Right cardiac atrium (tissue), 5 donors: ENCODE measurements around the gene CPN2. TPM values are rescaled to one million over a fixed set of nuclear protein-coding genes. Genes with fewer than 3 reads are reported as not detected.

Experiments used
- ATAC-seq, 2 donors: fragments of 200-7000 bp; cut with Tn5 transposase; one replicate each; pipeline versions ENCODE4 v1.8.0 to v1.9.1; 2020; ENCODE audit warnings: moderate library complexity in 2 of 2, mild to moderate bottlenecking in 1 of 2
- DNase-seq, 3 donors: peaks; one replicate each; pipeline ENCODE4 v3.0.0-alpha.2; 2020
- H3K27ac ChIP-seq: one replicate; pipeline ENCODE4 v1.5.1; 2013; ENCODE audit warnings: mild to moderate bottlenecking, low read length, control low read depth, moderate library complexity
- H3K27me3 ChIP-seq: one replicate; pipeline ENCODE4 v1.6.1; 2013; ENCODE audit not compliant: control insufficient read depth, insufficient read depth
- H3K4me1 ChIP-seq: one replicate; pipeline ENCODE4 v1.6.1; 2013; ENCODE audit warnings: low read length; ENCODE audit not compliant: control insufficient read depth, insufficient read depth
- H3K4me3 ChIP-seq: one replicate; pipeline ENCODE4 v1.5.1; 2013; ENCODE audit warnings: low read length, control low read depth
- H3K9me3 ChIP-seq: one replicate; pipeline ENCODE4 v1.6.1; 2013; ENCODE audit warnings: low read length; ENCODE audit not compliant: control insufficient read depth
- WGBS: extraction: QIAGEN DNeasy Blood & Tissue Kit; methylation state at CpG from one replicate; pipeline ENCODE4 v1.1.7; 2013; 5-methylcytosine and 5-hydroxymethylcytosine counted together
- intact Hi-C, 4 donors: fragments of 100-400 bp; cut with DNase I; formaldehyde crosslinking; loops; one replicate each; pipeline versions ENCODE4 v1.11.0 to v1.14.0; 2022 to 2023
- polyA plus RNA-seq: library from polyadenylated mRNA; stranded (reverse); fragments of 200-250 nt; gene quantifications from one replicate; pipeline ENCODE4 v1.2.3, GENCODE V29; 2013
- total RNA-seq, 4 donors: library from RNA; stranded (reverse); fragmentation: NEBNext Ultra II Directional; extraction: Animal tissue kit (Norgen Biotek cat#: 25700); gene quantifications; one replicate each; pipeline ENCODE4 v1.2.1, GENCODE V29; 2021
- donor health status: healthy with polysubstance abuse.
- donor health status: DM: no; HTN: yes; CAD: no.
- donor health status: DM: no; HTN: no; CAD: no.
- donor health status: DM: no; HTN: yes; CAD: no; lungs with severe emphysema.
- donor health status: DM: yes; HTN: yes; CAD: no.

Gene CPN2
- total and polyA plus RNA-seq, 5 donors: 0.07 TPM; not detected in 4

GRCh38 chr3:194381460-194381875 is 30.3 kb upstream of the CPN2 start:
- intact Hi-C loops: no loop called here
- DNase-seq (no peak), ATAC-seq (peak in 1 of 2 donors; percentile 30)
- H3K4me1 ChIP-seq: no peaks in the 10 kb centered on the region
- H3K9me3 ChIP-seq: no peaks in the 10 kb centered on the region
- 48% methylated on average over 17 of the region's 17 CpGs for WGBS
- H3K27ac ChIP-seq: no peak overlapping the region
- H3K4me3 ChIP-seq: no peak overlapping the region
- no peaks in the 10 kb centered on the region for H3K27me3 ChIP-seq

- Histone ChIP-seq H3K4me3 (no peak overlapping the region), H3K27me3 (no peaks in the 10 kb centered on the region), H3K4me1 (no peaks in the 10 kb centered on the region), H3K9me3 (no peaks in the 10 kb centered on the region), H3K27ac (no peak overlapping the region)
- DNase-seq (no peak), ATAC-seq (no peak)
- intact Hi-C loops: no loop called here
- WGBS: 80% methylated on average over 7 of the region's 7 CpGs
Measured at GRCh38 chr3:194380326-194380725, 29.2 kb upstream of the CPN2 start.

- DNase-seq (no peak), ATAC-seq (no peak)
- no peak overlapping the region for H3K4me3 ChIP-seq
- H3K4me1 ChIP-seq: no peaks in the 10 kb centered on the region
- H3K9me3 ChIP-seq: no peaks in the 10 kb centered on the region
- H3K27ac ChIP-seq: no peak overlapping the region
- WGBS: 83% methylated on average over 9 of the region's 9 CpGs
- H3K27me3 ChIP-seq: no peaks in the 10 kb centered on the region
- intact Hi-C loops: no loop called here
Measured at GRCh38 chr3:194379651-194380050, 28.5 kb upstream of the CPN2 start.

- ATAC-seq (no peak), DNase-seq (no peak)
- 94% methylated on average over 6 of the region's 6 CpGs for WGBS
- Histone ChIP-seq H3K27ac (no peak overlapping the region), H3K4me1 (no peaks in the 10 kb centered on the region), H3K4me3 (no peak overlapping the region), H3K9me3 (no peaks in the 10 kb centered on the region), H3K27me3 (no peaks in the 10 kb centered on the region)
- intact Hi-C loops: no loop called here
Measured at GRCh38 chr3:194379231-194379630, 28.1 kb upstream of the CPN2 start.

- DNase-seq: no peak
- WGBS: 86% methylated on average over 1 of the region's 1 CpG
- intact Hi-C loops: no loop called here
Measured at GRCh38 chr3:194377708-194378107, 26.6 kb upstream of the CPN2 start.

GRCh38 chr3:194376241-194376560 is 25.1 kb upstream of the CPN2 start:
- Histone ChIP-seq H3K4me1 (no peaks in the 10 kb centered on the region), H3K4me3 (no peak overlapping the region), H3K27me3 (no peaks in the 10 kb centered on the region), H3K9me3 (no peaks in the 10 kb centered on the region), H3K27ac (no peak overlapping the region)
- DNase-seq (no peak), ATAC-seq (no peak)
- WGBS: 76% methylated on average over 10 of the region's 10 CpGs
- intact Hi-C loops: no loop called here

More at GRCh38 chr3:194377708-194378107, 26.6 kb upstream of the CPN2 start:
- Histone ChIP-seq H3K27ac (no peak overlapping the region), H3K4me1 (no peaks in the 10 kb centered on the region), H3K9me3 (no peaks in the 10 kb centered on the region), H3K4me3 (no peak overlapping the region), H3K27me3 (no peaks in the 10 kb centered on the region)
- ATAC-seq: no peak

- intact Hi-C loops: no loop called here
- Histone ChIP-seq H3K27ac (no peak overlapping the region), H3K27me3 (no peaks in the 10 kb centered on the region), H3K9me3 (no peaks in the 10 kb centered on the region), H3K4me1 (no peaks in the 10 kb centered on the region), H3K4me3 (no peak overlapping the region)
- ATAC-seq: no peak
- no peak for DNase-seq
- WGBS: 58% methylated on average over 15 of the region's 15 CpGs
Measured at GRCh38 chr3:194375473-194376240, 24.5 kb upstream of the CPN2 start.

- Histone ChIP-seq H3K27ac (no peak overlapping the region), H3K27me3 (no peaks in the 10 kb centered on the region), H3K4me3 (no peak overlapping the region), H3K4me1 (no peaks in the 10 kb centered on the region), H3K9me3 (no peaks in the 10 kb centered on the region)
- ATAC-seq (no peak), DNase-seq (no peak)
- 84% methylated on average over 10 of the region's 10 CpGs for WGBS
- intact Hi-C loops: no loop called here
Measured at GRCh38 chr3:194374935-194375334, 23.8 kb upstream of the CPN2 start.

- Histone ChIP-seq H3K4me1 (no peaks in the 10 kb centered on the region), H3K27me3 (no peaks in the 10 kb centered on the region), H3K27ac (no peak overlapping the region), H3K9me3 (no peaks in the 10 kb centered on the region), H3K4me3 (no peak overlapping the region)
- ATAC-seq: no peak
- intact Hi-C loops: no loop called here
- DNase-seq: no peak
- 78% methylated on average over 8 of the region's 8 CpGs for WGBS
Measured at GRCh38 chr3:194373899-194374298, 22.8 kb upstream of the CPN2 start.

GRCh38 chr3:194373028-194373427 is 21.9 kb upstream of the CPN2 start:
- WGBS: 91% methylated on average over 14 of the region's 14 CpGs
- Histone ChIP-seq H3K4me3 (no peak overlapping the region), H3K9me3 (no peaks in the 10 kb centered on the region), H3K27me3 (no peaks in the 10 kb centered on the region), H3K27ac (no peak overlapping the region), H3K4me1 (no peaks in the 10 kb centered on the region)
- intact Hi-C loops: no loop called here
- no peak for DNase-seq
- ATAC-seq: no peak

- intact Hi-C loops: no loop called here
- no peaks in the 10 kb centered on the region for H3K9me3 ChIP-seq
- H3K27ac ChIP-seq: no peak overlapping the region
- DNase-seq (no peak), ATAC-seq (no peak)
- no peaks in the 10 kb centered on the region for H3K4me1 ChIP-seq
- no peak overlapping the region for H3K4me3 ChIP-seq
- WGBS: 85% methylated on average over 10 of the region's 10 CpGs
- no peaks in the 10 kb centered on the region for H3K27me3 ChIP-seq
Measured at GRCh38 chr3:194370753-194371152, 19.6 kb upstream of the CPN2 start.
